ENCODE measurements around the gene PSMC3.

- TF ChIP-seq CTCF (IDR thresholded peaks at IDR 0.05; ENCODE audit: low read depth, low read length, poor library complexity, severe bottlenecking) (no peak), EZH2phosphoT487 (IDR thresholded peaks at IDR 0.05; ENCODE audit: borderline replicate concordance, low read length) (no peak)
Observed at GRCh38 chr11:47431356-47432083, 5.3 kb upstream of the PSMC3 start.
